A673 (cell line): ENCODE results near the gene FBLN1.

ENCODE experiments used
- CTCF ChIP-seq: fragments of 300-800, 200-600 bp; sonication (generic); conservative IDR thresholded peaks from 2 replicates; pipeline ENCODE4 v1.5.1; 2017; ENCODE audit warnings: low read depth, mild to moderate bottlenecking, antibody characterized with exemption, low read length, moderate library complexity, mixed read lengths
- EZH2 ChIP-seq: fragments of 200-600 bp; sonication (generic); IDR thresholded peaks from 2 replicates; pipeline ENCODE4 v1.6.1; 2017; ENCODE audit warnings: borderline replicate concordance, low read depth, mild to moderate bottlenecking, mixed read lengths, antibody characterized with exemption, low read length; ENCODE audit not compliant: poor library complexity, severe bottlenecking

- TF ChIP-seq CTCF (no peak), EZH2 (no peak)
Observed at GRCh38 chr22:45631140-45631840, 128.6 kb downstream of the FBLN1 start.
